Vagina (tissue), 2 donors: ENCODE data around the gene QKI.

Experiments used
- CTCF ChIP-seq, 3 experiments: fragments of 450-650 bp in 2 of 3; fragments of 200-600 bp in 1 of 3; sonication (generic) in 1 of 3; IDR thresholded peaks; one replicate each; pipeline ENCODE4 v1.5.1; 2017 to 2019; ENCODE audit warnings: antibody characterized with exemption in 3 of 3, mild to moderate bottlenecking in 2 of 3, moderate library complexity in 2 of 3
- POLR2A ChIP-seq, 2 donors: fragments of 450-650 bp; IDR thresholded peaks; one replicate each; pipeline ENCODE4 v1.6.1; 2017; ENCODE audit warnings: antibody characterized with exemption in 2 of 2, mild to moderate bottlenecking in 2 of 2, moderate library complexity in 2 of 2
- POLR2AphosphoS5 ChIP-seq, 2 donors: sonication (generic); formaldehyde crosslinking; IDR thresholded peaks; one replicate each; pipeline ENCODE4 v1.9.0; 2017; ENCODE audit warnings: antibody characterized with exemption in 2 of 2, mild to moderate bottlenecking in 2 of 2, low read depth in 1 of 2; ENCODE audit not compliant: insufficient read depth in 1 of 2

DNA sequence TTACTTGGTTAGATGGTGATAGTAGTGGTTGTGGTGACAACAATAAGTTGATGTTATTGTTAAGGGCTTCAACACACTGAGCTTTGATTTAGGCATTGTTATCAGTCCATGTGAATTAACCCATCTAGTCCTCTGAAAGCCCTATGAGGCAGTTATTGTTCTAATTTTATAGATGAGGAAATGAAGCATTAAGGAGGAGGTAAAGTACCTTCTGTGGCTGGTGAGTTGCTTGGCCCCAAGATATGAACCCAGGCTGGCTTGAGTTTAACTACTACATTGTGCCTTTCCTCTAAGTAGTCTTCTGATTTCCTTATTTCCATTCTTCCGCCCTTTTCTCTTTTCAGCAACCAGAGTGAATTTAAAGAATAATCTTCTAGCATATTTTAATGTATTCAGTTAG lies 81.7 kb downstream of the QKI start:
- no peak for TF ChIP-seq CTCF (IDR thresholded peaks at IDR 0.05)
- TF ChIP-seq POLR2A (IDR thresholded peaks at IDR 0.05) = no peak
- no peak for TF ChIP-seq POLR2AphosphoS5 (IDR thresholded peaks at IDR 0.05; ENCODE audit: insufficient read depth in 1 of 2, low read depth in 1 of 2)
